CD4-positive, alpha-beta memory T cell (primary cell): ENCODE results near the gene IRGC. TPM values are rescaled to one million over a fixed set of nuclear protein-coding genes. Genes with fewer than 3 reads are reported as not detected.

ENCODE experiments used
- CTCF ChIA-PET: fragments of 350-600 bp; sonication (Branson Sonifier 250); formaldehyde crosslinking; loops from one replicate; lab custom pipeline; 2021; ENCODE audit warnings: inconsistent platforms; ENCODE audit not compliant: partially characterized antibody; lab: Charles Lee
- POLR2A ChIA-PET: fragments of 350-600 bp; sonication (Branson Sonifier 250); formaldehyde crosslinking; loops from one replicate; lab custom pipeline; 2021; ENCODE audit not compliant: partially characterized antibody; lab: Charles Lee
- DNase-seq, 5 donors: peaks; one replicate each; pipeline versions ENCODE4 v3.0.0 to v3.0.0-alpha.2; 2020 to 2022; ENCODE audit warnings: mixed read lengths in 1 of 5
- H3K27ac ChIP-seq: one replicate; pipeline ENCODE4 v1.7.0; 2013; ENCODE audit warnings: low read depth, low read length
- H3K27me3 ChIP-seq: 2 replicates; pipeline ENCODE4 v1.7.0; 2013; ENCODE audit warnings: mild to moderate bottlenecking, low read length, moderate library complexity; ENCODE audit not compliant: insufficient read depth
- H3K36me3 ChIP-seq: 2 replicates; pipeline ENCODE4 v1.7.0; 2013; ENCODE audit warnings: mild to moderate bottlenecking, low read length, moderate library complexity; ENCODE audit not compliant: insufficient read depth
- H3K4me1 ChIP-seq: 2 replicates; pipeline ENCODE4 v1.7.0; 2013; ENCODE audit warnings: mild to moderate bottlenecking, low read length, moderate library complexity; ENCODE audit not compliant: insufficient read depth
- H3K4me3 ChIP-seq, 2 donors: one replicate each; pipeline ENCODE4 v1.7.0; 2013; ENCODE audit warnings: low read length in 2 of 2, mild to moderate bottlenecking in 1 of 2
- H3K9me3 ChIP-seq, 2 donors: one replicate each; pipeline ENCODE4 v1.7.0; 2013; ENCODE audit warnings: low read length in 2 of 2, control low read depth in 1 of 2; ENCODE audit not compliant: control insufficient read depth in 1 of 2
- H3K27ac Mint-ChIP-seq, 7 donors: one replicate each; pipeline ENCODE4 v1.8.0; 2020 to 2021; ENCODE audit warnings: mixed read lengths in 7 of 7, mild to moderate bottlenecking in 6 of 7, inconsistent platforms in 3 of 7, moderate library complexity in 3 of 7
- H3K27me3 Mint-ChIP-seq, 2 donors: one replicate each; pipeline ENCODE4 v1.8.0; 2020 to 2021; ENCODE audit warnings: mixed read lengths in 2 of 2
- H3K36me3 Mint-ChIP-seq, 2 donors: one replicate each; pipeline ENCODE4 v1.8.0; 2020 to 2021; ENCODE audit warnings: mixed read lengths in 2 of 2, inconsistent platforms in 1 of 2, mild to moderate bottlenecking in 1 of 2
- H3K4me1 Mint-ChIP-seq, 4 donors: one replicate each; pipeline ENCODE4 v1.8.0; 2020 to 2021; ENCODE audit warnings: mixed read lengths in 4 of 4, mild to moderate bottlenecking in 1 of 4
- H3K4me3 Mint-ChIP-seq, 8 donors: one replicate each; pipeline ENCODE4 v1.8.0; 2020 to 2021; ENCODE audit warnings: mixed read lengths in 8 of 8, mild to moderate bottlenecking in 7 of 8, moderate library complexity in 6 of 8, inconsistent platforms in 3 of 8
- H3K9me3 Mint-ChIP-seq, 8 donors: one replicate each; pipeline ENCODE4 v1.8.0; 2020 to 2021; ENCODE audit warnings: mixed read lengths in 8 of 8, mild to moderate bottlenecking in 5 of 8, inconsistent platforms in 3 of 8, moderate library complexity in 1 of 8
- intact Hi-C: fragments of 100-400 bp; cut with micrococcal nuclease; formaldehyde crosslinking; loops from one replicate; pipeline ENCODE4 v1.15.1; 2023
- polyA plus RNA-seq, 2 donors: library from polyadenylated mRNA; unstranded; fragments of 300-500 nt; fragmentation: Illumina TruSeq; gene quantifications; one replicate each; pipeline ENCODE4 v1.2.3, GENCODE V29; 2021
- total RNA-seq, 2 experiments: library from RNA; stranded (reverse); gene quantifications; one replicate each; pipeline ENCODE4 v1.2.3, GENCODE V29; 2021

IRGC gene
- total and polyA plus RNA-seq, 4 experiments from 2014 or later: not detected

GRCh38 chr19:43752287-43752875 is 36.5 kb downstream of the IRGC start:
- CTCF ChIA-PET: interaction anchor here (1.1 to 7.6 kb wide), 3 partner anchors 14 to 32 kb away, joined by 3 to 80 read pairs (median 4); no protein-coding TSS in a partner anchor
- peaks cover 48% of the 10 kb centered on the region for H3K4me1 ChIP-seq
- H3K27ac Mint-ChIP-seq: peak overlapping the region in 6 of 7 donors; percentile 55 to 99 (median 88)
- H3K4me3 Mint-ChIP-seq: peak overlapping the region in 4 of 8 donors; percentile 48 to 97 (median 60)
- H3K4me3 ChIP-seq: no peak overlapping the region
- H3K36me3 ChIP-seq: peaks cover 42% of the 10 kb centered on the region
- H3K36me3 Mint-ChIP-seq: peaks cover 29 to 50% of the 10 kb centered on the region in 2 donors
- POLR2A ChIA-PET: interaction anchor here (0.6 to 6.4 kb wide), 4 partner anchors 15 to 75 kb away, joined by 3 to 116 read pairs (median 56); partner anchors contain the start of genes KCNN4 and ZNF283
- no peaks in the 10 kb centered on the region for H3K27me3 Mint-ChIP-seq
- peaks cover 0 to 3% (median 0%) of the 10 kb centered on the region in 8 donors for H3K9me3 Mint-ChIP-seq
- no peaks in the 10 kb centered on the region for H3K27me3 ChIP-seq
- peak overlapping the region; percentile 24 for H3K27ac ChIP-seq
- DNase-seq: no peak
- intact Hi-C loops: no loop called here
- H3K9me3 ChIP-seq: no peaks in the 10 kb centered on the region
- H3K4me1 Mint-ChIP-seq: peaks cover 32 to 74% (median 49%) of the 10 kb centered on the region in 4 donors

GRCh38 chr19:43754253-43754502 is 38.3 kb downstream of the IRGC start:
- peak in 1 of 5 donors; percentile 86 for DNase-seq
- Histone ChIP-seq H3K9me3 (no peaks in the 10 kb centered on the region), H3K4me1 (peaks cover 38% of the 10 kb centered on the region), H3K27ac (peak overlapping the region; percentile 93), H3K36me3 (peaks cover 25% of the 10 kb centered on the region), H3K4me3 (peak overlapping the region; percentile 94 to 98), H3K27me3 (no peaks in the 10 kb centered on the region)
- Mint-ChIP-seq H3K27ac (peak overlapping the region; percentile 96 to 99 (median 99)), H3K27me3 (no peaks in the 10 kb centered on the region), H3K9me3 (peaks cover 0 to 3% (median 0%) of the 10 kb centered on the region in 8 donors), H3K4me1 (peaks cover 24 to 63% (median 38%) of the 10 kb centered on the region in 4 donors), H3K36me3 (peaks cover 15 to 36% of the 10 kb centered on the region in 2 donors), H3K4me3 (peak overlapping the region; percentile 90 to 97 (median 96))
- ChIA-PET POLR2A (interaction anchor here (0.6 to 6.4 kb wide), 10 partner anchors 8 to 250 kb away, joined by 3 to 116 read pairs (median 6); partner anchors contain the start of genes KCNN4, PHLDB3 and PLAUR), CTCF (interaction anchor here (0.9 to 7.6 kb wide), 9 partner anchors 9 to 85 kb away, joined by 3 to 80 read pairs (median 6); no protein-coding TSS in a partner anchor)
- intact Hi-C loops: loop anchor here (1.0 to 2.0 kb wide), 5 partner anchors 9 to 86 kb away; partner anchors contain the start of genes KCNN4 and ZNF283

- intact Hi-C loops: loop anchor here (1.0 to 2.0 kb wide), 5 partner anchors 9 to 86 kb away; partner anchors contain the start of genes KCNN4 and ZNF283
- Mint-ChIP-seq H3K27me3 (no peaks in the 10 kb centered on the region), H3K9me3 (peaks cover 0 to 3% (median 0%) of the 10 kb centered on the region in 8 donors), H3K4me3 (peak within 1 kb of the TSS; percentile 90 to 97 (median 96)), H3K4me1 (peaks cover 22 to 63% (median 41%) of the 10 kb centered on the region in 4 donors), H3K36me3 (peaks cover 12 to 31% of the 10 kb centered on the region in 2 donors), H3K27ac (peak within 1 kb of the TSS; percentile 96 to 99 (median 99))
- DNase-seq: peak; percentile 98 to 100 (median 99)
- Histone ChIP-seq H3K4me1 (peaks cover 38% of the 10 kb centered on the region), H3K36me3 (peaks cover 20% of the 10 kb centered on the region), H3K27me3 (no peaks in the 10 kb centered on the region), H3K9me3 (no peaks in the 10 kb centered on the region), H3K27ac (peak within 1 kb of the TSS; percentile 93), H3K4me3 (peak within 1 kb of the TSS; percentile 94 to 98)
- CTCF ChIA-PET: interaction anchor here (0.9 to 7.6 kb wide), 9 partner anchors 9 to 86 kb away, joined by 3 to 80 read pairs (median 6); no protein-coding TSS in a partner anchor
- POLR2A ChIA-PET: interaction anchor here (0.6 to 6.4 kb wide), 11 partner anchors 9 to 250 kb away, joined by 3 to 116 read pairs (median 6); partner anchors contain the start of genes KCNN4, PHLDB3, PLAUR and XRCC1
Observed at GRCh38 chr19:43754503-43755255, 38.8 kb downstream of the IRGC start, which contains the start of gene SMG9. Gene SMG9, minus strand, starts transcription at chr19:43754962. Its CDS starts 4,221 bp downstream, at chr19:43750741.

- H3K9me3 Mint-ChIP-seq: peaks cover 0 to 3% (median 0%) of the 10 kb centered on the region in 8 donors
- DNase-seq: peak; percentile 73 to 76 (median 75)
- ChIA-PET POLR2A (interaction anchor here (0.7 to 6.4 kb wide), 8 partner anchors 10 to 181 kb away, joined by 3 to 116 read pairs (median 10); partner anchors contain the start of genes KCNN4, PLAUR and XRCC1), CTCF (interaction anchor here (0.9 to 7.6 kb wide), 7 partner anchors 10 to 87 kb away, joined by 3 to 80 read pairs (median 9); no protein-coding TSS in a partner anchor)
- peak overlapping the region; percentile 96 to 99 (median 99) for H3K27ac Mint-ChIP-seq
- Histone ChIP-seq H3K4me1 (peaks cover 38% of the 10 kb centered on the region), H3K9me3 (no peaks in the 10 kb centered on the region), H3K27me3 (no peaks in the 10 kb centered on the region), H3K4me3 (peak overlapping the region; percentile 94 to 98), H3K36me3 (peaks cover 14% of the 10 kb centered on the region), H3K27ac (peak overlapping the region; percentile 93)
- peaks cover 6 to 24% of the 10 kb centered on the region in 2 donors for H3K36me3 Mint-ChIP-seq
- intact Hi-C loops: loop anchor here (2.0 kb wide), 1 partner anchor 71 kb away; the partner anchor contains the start of gene ZNF283
- no peaks in the 10 kb centered on the region for H3K27me3 Mint-ChIP-seq
- peaks cover 22 to 57% (median 40%) of the 10 kb centered on the region in 4 donors for H3K4me1 Mint-ChIP-seq
- H3K4me3 Mint-ChIP-seq: peak overlapping the region; percentile 90 to 97 (median 96)
Observed at GRCh38 chr19:43755256-43755801, 39.5 kb downstream of the IRGC start.

- Mint-ChIP-seq H3K4me1 (peaks cover 10 to 45% (median 30%) of the 10 kb centered on the region in 4 donors), H3K27ac (no peak overlapping the region), H3K9me3 (peaks cover 0 to 3% (median 0%) of the 10 kb centered on the region in 8 donors), H3K27me3 (no peaks in the 10 kb centered on the region), H3K36me3 (peaks cover 0 to 6% of the 10 kb centered on the region in 2 donors), H3K4me3 (no peak overlapping the region)
- Histone ChIP-seq H3K4me1 (peaks cover 20% of the 10 kb centered on the region), H3K9me3 (no peaks in the 10 kb centered on the region), H3K27ac (no peak overlapping the region), H3K36me3 (no peaks in the 10 kb centered on the region), H3K4me3 (no peak overlapping the region), H3K27me3 (no peaks in the 10 kb centered on the region)
- CTCF ChIA-PET: interaction anchor here (1.2 to 3.1 kb wide), 3 partner anchors 8 to 20 kb away, joined by 3 to 11 read pairs (median 4); no protein-coding TSS in a partner anchor
- DNase-seq: no peak
- intact Hi-C loops: no loop called here
- POLR2A ChIA-PET: no interaction called here
Observed at GRCh38 chr19:43759515-43759914, 43.6 kb downstream of the IRGC start.

GRCh38 chr19:43760941-43761340 is 45.1 kb downstream of the IRGC start:
- POLR2A ChIA-PET: interaction anchor here (1.3 kb wide), 1 partner anchor 16 kb away, joined by 4 read pairs; no protein-coding TSS in a partner anchor
- Mint-ChIP-seq H3K36me3 (peaks cover 0 to 2% of the 10 kb centered on the region in 2 donors), H3K27me3 (no peaks in the 10 kb centered on the region), H3K4me3 (no peak overlapping the region), H3K9me3 (peaks cover 0 to 3% (median 0%) of the 10 kb centered on the region in 8 donors), H3K4me1 (peaks cover 17 to 47% (median 37%) of the 10 kb centered on the region in 4 donors), H3K27ac (peak overlapping the region in 1 of 7 donors; percentile 51)
- Histone ChIP-seq H3K27me3 (no peaks in the 10 kb centered on the region), H3K4me1 (peaks cover 32% of the 10 kb centered on the region), H3K27ac (no peak overlapping the region), H3K9me3 (no peaks in the 10 kb centered on the region), H3K36me3 (no peaks in the 10 kb centered on the region), H3K4me3 (no peak overlapping the region)
- DNase-seq: no peak
- CTCF ChIA-PET: interaction anchor here (1.4 to 3.1 kb wide), 2 partner anchors 15 to 16 kb away, joined by 3 to 11 read pairs; no protein-coding TSS in a partner anchor
- intact Hi-C loops: no loop called here
